Keratinocyte (primary cell): ENCODE results near the gene TMEM119. TPM values are rescaled to one million over a fixed set of nuclear protein-coding genes. Genes with fewer than 3 reads are reported as not detected.

Experiments used
- DNase-seq: peaks from one replicate; pipeline ENCODE4 v3.0.0-alpha.2; 2011; ENCODE audit warnings: low read depth, missing footprints, low spot score
- FAIRE-seq: peaks from 2 replicates; lab custom pipeline; 2011; peaks lifted over from hg19 to GRCh38; lab: Jason Lieb, UNC
- H2AFZ ChIP-seq: 2 replicates; pipeline ENCODE4 v1.6.0; 2012; ENCODE audit warnings: low read length, control low read depth, inconsistent platforms; ENCODE audit not compliant: control insufficient read depth
- H3K27ac ChIP-seq: 2 replicates; pipeline ENCODE4 v1.5.1; 2011; ENCODE audit warnings: low read length; ENCODE audit not compliant: control insufficient read depth, insufficient read depth
- H3K27me3 ChIP-seq: 3 replicates; pipeline ENCODE4 v1.6.0; 2011; ENCODE audit warnings: low read length; ENCODE audit not compliant: control insufficient read depth, insufficient read depth; ENCODE audit errors: extremely low read depth
- H3K36me3 ChIP-seq, 2 experiments: 2 replicates in 1 of 2; 3 replicates in 1 of 2; pipeline ENCODE4 v1.5.1; 2011; ENCODE audit warnings: low read length in 2 of 2, mild to moderate bottlenecking in 1 of 2; ENCODE audit not compliant: control insufficient read depth in 2 of 2, insufficient read depth in 2 of 2; ENCODE audit errors: extremely low read depth in 1 of 2
- H3K4me1 ChIP-seq: 3 replicates; pipeline ENCODE4 v1.5.1; 2011; ENCODE audit warnings: low read length; ENCODE audit not compliant: control insufficient read depth, insufficient read depth; ENCODE audit errors: extremely low read depth
- H3K4me2 ChIP-seq: 3 replicates; pipeline ENCODE4 v1.6.0; 2011; ENCODE audit warnings: low read depth, low read length; ENCODE audit not compliant: control insufficient read depth, insufficient read depth; ENCODE audit errors: extremely low read depth
- H3K4me3 ChIP-seq, 3 experiments: fragments of 200-600 bp in 1 of 3; sonication (generic) in 1 of 3; 2 replicates in 2 of 3; 3 replicates in 1 of 3; pipeline ENCODE4 v1.5.1; 2011 to 2016; ENCODE audit warnings: low read length in 3 of 3, mild to moderate bottlenecking in 3 of 3, control low read depth in 2 of 3, inconsistent platforms in 1 of 3, low read depth in 1 of 3, mixed read lengths in 1 of 3, mixed run types in 1 of 3, moderate library complexity in 1 of 3; ENCODE audit not compliant: control insufficient read depth in 2 of 3, insufficient read depth in 2 of 3; ENCODE audit errors: extremely low read depth in 1 of 3
- H3K79me2 ChIP-seq: 2 replicates; pipeline ENCODE4 v1.6.0; 2012; ENCODE audit warnings: low read length; ENCODE audit not compliant: control insufficient read depth, insufficient read depth
- H3K9ac ChIP-seq: 3 replicates; pipeline ENCODE4 v1.6.0; 2011; ENCODE audit warnings: low read length; ENCODE audit not compliant: control insufficient read depth, insufficient read depth; ENCODE audit errors: extremely low read depth
- H3K9me1 ChIP-seq: 3 replicates; pipeline ENCODE4 v1.6.0; 2011; ENCODE audit warnings: low read length; ENCODE audit not compliant: control insufficient read depth, insufficient read depth; ENCODE audit errors: extremely low read depth
- H3K9me3 ChIP-seq: 2 replicates; pipeline ENCODE4 v1.5.1; 2012; ENCODE audit warnings: low read depth, low read length; ENCODE audit not compliant: control insufficient read depth
- H4K20me1 ChIP-seq: 3 replicates; pipeline ENCODE4 v1.6.0; 2011; ENCODE audit warnings: low read length; ENCODE audit not compliant: control insufficient read depth, insufficient read depth; ENCODE audit errors: extremely low read depth
- CTCF ChIP-seq, 3 experiments: IDR thresholded peaks in 1 of 3; conservative IDR thresholded peaks in 1 of 3; optimal IDR thresholded peaks in 1 of 3; 2 replicates in 2 of 3; 3 replicates in 1 of 3; pipeline versions ENCODE3 to v1.5.1; 2011; ENCODE audit warnings: low read length in 3 of 3, mild to moderate bottlenecking in 3 of 3, moderate library complexity in 2 of 3, control low read depth in 1 of 3, inconsistent platforms in 1 of 3; ENCODE audit not compliant: insufficient read depth in 2 of 3; ENCODE audit errors: extremely low read depth in 1 of 3
- EZH2 ChIP-seq: IDR thresholded peaks from one replicate; pipeline ENCODE4 v1.6.1; 2012; ENCODE audit warnings: inconsistent platforms, mild to moderate bottlenecking, low read length, moderate library complexity
- dilution Hi-C: fragments of 300-500 bp; cut with MboI; formaldehyde crosslinking; loops from one replicate; pipeline ENCODE4 v1.7.0; 2020; ENCODE audit warnings: low sequenced_read_pairs; ENCODE audit not compliant: extremely low pct_ligation_motif_present
- polyA plus RNA-seq, 5 experiments: library from polyadenylated mRNA; depleted of rRNA in 3 of 5; stranded (reverse) in 3 of 5; stranded (forward) in 1 of 5; unstranded in 1 of 5; fragments of >200 nt; gene quantifications; 1 replicate in 1 of 5; 2 replicates in 3 of 5; 3 replicates in 1 of 5; pipeline versions ENCODE4 v1.2.1 to v1.2.3, GENCODE V29; 2011 to 2012; ENCODE audit warnings: missing spikeins in 2 of 5, low read depth in 1 of 5, low replicate concordance in 1 of 5

Gene TMEM119
- polyA plus RNA-seq, 1 donor (not counting 4 experiments of a cell fraction or from before 2014, with no cell fraction given) = not detected

- H3K4me2 ChIP-seq = no peak overlapping the region
- no peaks in the 10 kb centered on the region for H3K9me1 ChIP-seq
- H2AFZ ChIP-seq = no peak overlapping the region
- peaks cover 8% of the 10 kb centered on the region for H3K4me1 ChIP-seq
- no peak for FAIRE-seq
- H3K9ac ChIP-seq = no peak overlapping the region
- H3K27ac ChIP-seq = no peak overlapping the region
- no peak overlapping the region for H3K4me3 ChIP-seq
- peaks cover 6% of the 10 kb centered on the region for H3K27me3 ChIP-seq
- H3K36me3 ChIP-seq = no peaks in the 10 kb centered on the region
- no peak for TF ChIP-seq EZH2
- no peak for TF ChIP-seq CTCF (optimal IDR thresholded peaks at IDR 0.05 in 1 of 3, IDR thresholded peaks at IDR 0.05 in 1 of 3, conservative IDR thresholded peaks at IDR 0.05 in 1 of 3; ENCODE audit: extremely low read depth in 1 of 3, insufficient read depth in 2 of 3, low read length in 3 of 3)
- no peaks in the 10 kb centered on the region for H3K79me2 ChIP-seq
- dilution Hi-C loops = no loop called here
- no peak for DNase-seq
- no peaks in the 10 kb centered on the region for H4K20me1 ChIP-seq
- H3K9me3 ChIP-seq = peaks cover 2% of the 10 kb centered on the region
These were observed 18.5 kb upstream of the TMEM119 start for GRCh38 chr12:108616359-108616758.

- no peak overlapping the region for H2AFZ ChIP-seq
- H3K27ac ChIP-seq = no peak overlapping the region
- peaks cover 2% of the 10 kb centered on the region for H3K9me3 ChIP-seq
- H3K4me1 ChIP-seq = peaks cover 8% of the 10 kb centered on the region
- no peak overlapping the region for H3K9ac ChIP-seq
- H3K4me3 ChIP-seq = no peak overlapping the region
- TF ChIP-seq EZH2 (no peak), CTCF (optimal IDR thresholded peaks at IDR 0.05 in 1 of 3, IDR thresholded peaks at IDR 0.05 in 1 of 3, conservative IDR thresholded peaks at IDR 0.05 in 1 of 3; ENCODE audit: extremely low read depth in 1 of 3, insufficient read depth in 2 of 3, low read length in 3 of 3) (no peak)
- no peaks in the 10 kb centered on the region for H4K20me1 ChIP-seq
- DNase-seq (no peak), FAIRE-seq (no peak)
- H3K9me1 ChIP-seq = no peaks in the 10 kb centered on the region
- H3K79me2 ChIP-seq = no peaks in the 10 kb centered on the region
- H3K36me3 ChIP-seq = no peaks in the 10 kb centered on the region
- no peak overlapping the region for H3K4me2 ChIP-seq
- dilution Hi-C loops = no loop called here
- H3K27me3 ChIP-seq = peaks cover 6% of the 10 kb centered on the region
These were observed 18.0 kb upstream of the TMEM119 start for GRCh38 chr12:108615918-108616317.
